DMS153 treated with DMSO at 0.1 percent for 48 hours (cell line): ENCODE measurements around the gene CALN1.
"Not testable (repeated sequence)": the region's sequence is repeated elsewhere in the genome, so short reads cannot be mapped to it uniquely, and the experiment has no call there.

Experiments
- DNase-seq: peaks from one replicate; lab custom pipeline; 2025; ENCODE audit not compliant: unreplicated experiment; lab: John Stamatoyannopoulos, UW

Gene CALN1

DNA sequence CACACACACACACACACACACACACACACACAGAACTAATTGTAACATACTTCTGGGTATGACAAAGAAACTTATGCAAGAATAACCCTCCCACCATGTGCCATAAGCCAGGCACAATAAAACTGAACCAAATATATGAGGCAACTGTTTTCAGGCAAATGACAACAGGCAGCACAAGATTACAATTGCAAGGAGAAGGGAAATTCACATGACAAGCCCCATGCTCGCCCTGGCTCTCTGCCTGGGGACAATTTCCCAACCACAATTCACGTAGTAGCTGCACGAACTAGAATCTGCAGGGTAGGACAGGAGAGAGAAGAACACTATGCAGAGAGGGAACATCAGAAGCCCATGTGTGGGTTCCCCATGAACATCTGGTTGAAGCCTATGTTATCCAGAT is 143.3 kb downstream of the CALN1 start:
- no peak for DNase-seq

GRCh38 chr7:72268090-72268489 is 144.0 kb downstream of the CALN1 start:
- DNase-seq = no peak

- no peak for DNase-seq
Measured at GRCh38 chr7:72267291-72267800, 144.8 kb downstream of the CALN1 start.

DNA sequence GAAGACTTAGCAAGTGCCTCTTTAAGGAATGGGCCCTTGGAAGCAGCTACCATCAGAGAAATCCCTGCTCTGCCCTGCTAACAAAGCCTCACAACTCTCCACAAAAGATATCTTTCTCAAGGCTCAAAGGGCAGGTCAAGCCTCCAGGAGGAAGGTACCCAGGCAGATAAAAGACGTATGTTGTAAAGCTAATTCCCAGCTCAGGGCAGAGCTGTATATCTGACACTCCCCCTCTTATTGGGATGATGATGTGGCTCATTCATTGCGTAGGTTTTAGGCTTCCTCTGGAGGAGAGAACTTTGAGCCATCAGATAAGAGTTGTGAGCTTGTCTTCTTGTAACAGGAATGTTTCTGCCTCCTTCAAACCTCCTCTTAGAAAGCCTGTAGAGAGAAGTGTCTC is 145.4 kb downstream of the CALN1 start:
- DNase-seq = no peak

DNA sequence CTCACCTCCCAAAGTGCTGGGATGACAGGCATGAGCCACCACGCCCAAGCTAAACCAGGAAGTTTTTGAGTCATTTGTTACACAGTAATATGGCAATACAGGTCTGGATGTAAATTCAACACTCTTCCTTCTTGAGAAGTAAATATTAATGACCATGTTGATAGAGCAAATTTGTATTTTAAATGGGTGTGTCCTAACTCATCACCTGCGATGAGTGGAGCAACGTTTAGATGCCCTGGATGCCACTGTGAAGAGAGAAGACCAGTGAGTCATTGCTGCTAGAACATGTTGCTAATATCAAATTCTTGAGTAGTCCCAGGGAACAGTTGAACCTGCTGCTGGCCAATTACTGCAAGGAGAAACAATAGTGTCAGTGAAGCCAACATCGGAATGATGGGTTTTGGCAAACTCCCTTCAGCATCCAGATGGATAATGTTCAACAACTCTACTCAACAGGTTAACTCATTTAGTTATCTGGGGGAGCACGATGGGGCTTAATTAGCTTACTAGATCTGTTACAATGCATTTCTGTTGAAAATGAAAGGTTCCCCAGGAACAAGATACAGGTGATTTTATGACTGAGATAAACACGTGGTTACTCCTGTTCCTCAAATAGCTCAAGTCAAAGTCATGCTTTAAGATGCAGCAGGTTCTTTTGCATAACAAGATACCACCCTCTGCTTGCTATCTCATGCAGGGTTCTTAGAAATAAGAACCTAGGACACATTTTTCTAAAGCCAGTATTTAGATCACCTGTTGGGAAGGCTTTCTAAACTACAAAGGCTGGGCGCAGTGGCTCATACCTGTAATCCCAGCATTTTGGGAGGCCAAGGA is 146.8 kb downstream of the CALN1 start:
- DNase-seq = no peak

- DNase-seq = no peak
Measured at GRCh38 chr7:72260406-72260805, 151.7 kb downstream of the CALN1 start.

DNA sequence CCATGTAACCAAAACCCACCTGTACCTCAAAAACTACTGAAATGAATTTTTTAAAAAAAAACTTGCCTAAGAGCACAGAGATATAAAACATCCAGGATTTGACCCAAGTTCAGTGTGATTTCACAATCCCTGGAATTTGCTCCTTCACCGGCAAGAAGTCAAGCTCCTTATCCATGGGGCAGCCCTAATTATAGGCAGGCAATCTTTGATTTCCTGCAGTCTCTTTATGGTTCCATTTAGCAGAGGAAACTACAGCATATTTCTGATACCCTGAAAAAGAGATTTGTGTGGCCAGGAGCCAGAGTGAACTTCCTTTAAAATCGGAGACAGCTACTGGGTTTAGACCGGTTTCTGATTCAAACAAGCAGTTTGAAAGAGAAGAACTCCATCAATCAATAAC is 154.1 kb downstream of the CALN1 start:
- no peak for DNase-seq

- DNase-seq = no peak
Measured at GRCh38 chr7:72254455-72254854, 157.7 kb downstream of the CALN1 start.

DNA sequence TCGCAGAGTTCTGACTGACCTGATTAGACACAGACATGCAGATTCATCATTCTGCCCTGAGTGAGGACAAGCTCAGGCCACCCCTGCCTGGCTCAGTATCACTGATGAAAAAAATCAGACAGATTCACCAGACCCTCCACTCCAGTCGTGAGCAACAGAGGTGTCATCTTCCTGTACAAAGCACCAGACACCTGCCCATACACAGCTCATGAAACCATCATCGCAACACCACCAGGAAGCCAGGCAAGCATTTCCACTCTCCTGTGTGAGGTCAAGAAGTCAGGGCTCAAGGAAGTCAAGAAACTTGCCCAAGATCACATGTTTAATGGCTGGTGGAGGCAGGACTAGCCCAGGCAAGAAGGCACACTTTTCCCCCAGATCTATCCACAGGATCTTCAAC is 163.0 kb downstream of the CALN1 start:
- DNase-seq = no peak

DNA sequence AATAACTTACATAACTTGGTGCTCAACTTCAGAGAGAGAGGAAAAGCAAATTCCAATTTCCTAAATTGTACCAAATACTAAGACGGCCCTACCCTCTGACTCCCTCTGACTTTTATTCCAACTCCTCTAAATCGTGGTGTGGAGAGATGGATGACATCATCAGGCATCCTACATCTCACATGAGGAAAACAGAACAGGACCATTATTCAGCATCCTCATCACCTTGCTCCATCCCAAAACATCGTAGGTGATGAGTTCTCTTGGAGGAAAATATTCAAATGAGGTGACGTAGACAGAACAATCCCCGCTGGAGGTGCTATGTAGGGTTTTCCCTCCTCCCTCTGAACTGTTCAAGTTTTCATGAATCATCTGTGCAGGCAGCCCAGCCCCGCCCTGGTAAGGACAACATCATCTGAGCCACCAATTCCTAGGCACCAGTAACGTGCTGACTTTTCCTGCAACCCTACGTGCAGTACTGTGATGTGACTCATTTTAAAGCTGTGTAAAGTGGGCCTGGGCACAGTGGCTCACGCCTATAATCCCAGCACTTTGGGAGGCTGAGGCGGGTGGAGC is 167.2 kb downstream of the CALN1 start:
- DNase-seq = no peak

DNA sequence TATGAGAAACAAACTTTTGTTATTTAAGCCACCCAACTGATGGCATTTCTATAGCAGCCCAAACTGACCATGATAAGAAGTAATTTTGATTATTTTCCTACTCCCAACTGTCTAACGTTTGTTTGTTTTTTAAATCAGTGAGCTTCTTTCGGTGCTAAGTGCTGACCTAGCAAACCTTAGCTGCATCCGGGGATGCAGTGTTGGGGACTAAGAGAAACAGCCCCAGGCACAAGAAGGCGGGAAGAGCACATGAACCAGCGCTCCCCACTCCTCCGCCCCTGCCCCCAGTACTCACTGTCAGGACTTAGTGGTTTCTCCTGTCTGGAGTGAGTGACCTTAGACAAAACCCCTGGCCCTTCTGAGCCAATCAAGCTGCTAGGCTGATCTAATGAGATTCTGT is 168.8 kb downstream of the CALN1 start:
- no peak for DNase-seq

DNA sequence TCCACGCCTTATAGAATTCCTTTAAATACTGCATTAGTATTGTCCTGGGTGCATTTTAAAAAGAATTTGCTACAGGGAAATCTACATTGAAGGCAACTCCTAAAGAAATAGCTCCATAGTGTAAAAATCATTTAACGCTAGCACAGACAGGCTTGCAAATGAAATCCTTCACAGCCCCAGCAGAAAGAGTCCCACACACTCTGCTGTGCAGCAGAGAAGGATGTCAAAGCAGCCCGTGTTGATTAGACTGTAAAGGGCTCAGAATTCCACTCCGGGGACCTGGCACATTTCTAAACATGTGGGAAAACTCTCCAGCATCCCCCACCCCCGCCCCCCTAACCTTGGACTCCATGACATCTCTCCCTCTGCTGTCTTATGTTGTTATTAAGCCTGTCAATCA is 176.8 kb downstream of the CALN1 start:
- DNase-seq = no peak

GRCh38 chr7:72234086-72234485 is 178.1 kb downstream of the CALN1 start:
- no peak for DNase-seq

GRCh38 chr7:72230281-72230680 is 181.9 kb downstream of the CALN1 start:
- DNase-seq = no peak

DNA sequence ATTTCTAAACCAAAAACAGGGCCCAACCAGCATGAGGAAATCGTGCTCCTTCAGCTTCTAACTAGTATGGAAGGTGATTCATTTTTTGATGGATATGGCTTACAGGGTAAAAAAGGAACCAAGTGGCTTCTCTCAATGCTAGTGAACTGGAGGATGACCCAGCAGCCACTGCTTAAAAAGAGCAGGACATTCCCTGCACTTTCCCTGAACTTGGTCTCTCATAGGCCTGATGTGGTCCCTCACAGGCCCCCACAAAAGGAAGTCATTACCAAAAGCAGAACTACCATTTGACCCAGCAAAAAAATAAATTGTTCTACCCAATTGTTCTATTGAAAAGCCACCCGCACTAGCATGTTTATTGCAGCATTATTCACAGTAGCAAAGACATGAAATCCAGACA is 188.8 kb downstream of the CALN1 start:
- no peak for DNase-seq

DNA sequence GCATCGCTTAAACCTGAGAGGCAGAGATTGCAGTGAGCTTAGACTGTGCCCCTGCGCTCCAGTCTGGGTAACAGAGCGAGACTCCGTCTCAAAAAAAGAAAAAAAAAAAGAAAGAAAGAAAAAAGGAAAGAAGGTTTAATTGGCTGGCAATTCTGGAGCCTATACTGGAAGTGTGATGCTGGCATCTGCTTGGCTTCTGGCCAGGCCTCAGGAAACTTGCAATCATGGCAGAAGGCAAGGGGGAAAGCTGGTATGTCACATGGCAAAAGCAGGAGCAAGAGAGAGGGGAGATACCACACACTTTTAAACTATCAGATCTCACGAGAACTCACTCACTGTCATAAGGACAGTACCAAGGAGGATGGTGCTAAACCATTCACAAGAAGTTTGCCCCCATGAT is 190.0 kb downstream of the CALN1 start:
- DNase-seq = no peak

GRCh38 chr7:72219500-72219899 is 192.6 kb downstream of the CALN1 start:
- DNase-seq = no peak

DNA sequence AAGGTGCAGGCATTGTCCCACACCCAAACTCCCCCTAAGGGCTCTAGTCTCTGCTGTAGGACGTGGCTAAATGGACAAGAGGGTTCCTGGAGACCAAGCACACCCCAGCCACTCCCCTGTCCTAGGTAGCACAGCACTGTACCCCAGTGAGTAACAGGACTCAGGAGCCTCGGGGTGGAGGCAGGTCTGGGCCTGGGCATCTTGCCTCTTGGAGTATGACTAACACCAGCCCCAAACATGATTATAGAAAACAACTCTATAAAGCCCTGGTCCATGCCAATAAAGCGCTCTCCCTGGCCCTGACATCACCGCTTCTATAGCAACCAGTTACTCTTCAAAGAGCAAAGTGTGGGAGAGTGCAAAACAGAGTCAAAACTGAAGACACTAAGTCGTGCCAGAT is 195.0 kb downstream of the CALN1 start:
- no peak for DNase-seq

DNA sequence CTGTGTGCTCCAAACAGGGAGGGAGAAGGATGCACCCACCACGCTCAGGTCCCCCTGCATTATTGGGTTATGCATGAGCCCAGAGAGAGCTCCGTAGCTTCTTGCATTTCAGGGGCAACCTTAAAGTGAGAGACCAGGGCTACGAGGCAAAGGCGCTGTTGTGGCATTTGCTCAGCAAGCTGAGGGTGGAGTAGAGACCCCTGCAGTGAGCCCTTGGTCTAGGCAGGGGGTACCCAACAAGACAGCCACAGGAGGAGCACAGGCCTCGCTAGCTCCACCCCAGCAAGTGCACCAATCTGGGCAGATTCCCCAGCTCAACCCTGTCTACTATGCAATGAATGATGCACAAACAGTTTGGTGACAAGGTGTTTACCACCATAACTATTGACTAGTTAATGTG is 198.4 kb downstream of the CALN1 start:
- DNase-seq = no peak

GRCh38 chr7:72213081-72213480 is 199.1 kb downstream of the CALN1 start:
- DNase-seq = no peak

GRCh38 chr7:72211175-72211574 is 201.0 kb downstream of the CALN1 start:
- no peak for DNase-seq

DNA sequence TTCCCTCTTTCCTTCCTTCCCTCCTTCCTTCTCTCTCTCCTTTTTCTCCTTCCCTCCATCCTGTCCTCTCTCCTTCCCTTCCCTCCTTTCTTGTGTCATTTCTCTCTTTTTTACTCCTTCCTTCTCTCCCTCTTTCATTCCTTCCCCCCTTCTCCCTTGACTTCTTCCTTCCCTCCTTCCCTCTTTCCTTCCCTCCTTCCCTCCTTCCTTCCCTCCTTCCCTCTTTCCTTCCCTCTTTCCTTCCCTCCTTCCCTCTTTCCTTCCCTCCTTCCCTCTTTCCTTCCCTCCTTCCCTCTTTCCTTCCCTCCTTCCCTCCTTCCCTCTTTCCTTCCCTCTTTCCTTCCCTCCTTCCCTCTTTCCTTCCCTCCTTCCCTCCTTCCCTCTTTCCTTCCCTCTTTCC is 203.1 kb downstream of the CALN1 start:
- DNase-seq = not testable (repeated sequence)

- no peak for DNase-seq
Measured at GRCh38 chr7:72196176-72196575, 216.0 kb downstream of the CALN1 start.
